ENCODE results near the gene BTRC. TPM values are rescaled to one million over a fixed set of nuclear protein-coding genes. Genes with fewer than 3 reads are reported as not detected.

BTRC gene
- total and polyA plus RNA-seq, 7 donors: 2.4 to 32.6 (median 9.4) TPM

DNA sequence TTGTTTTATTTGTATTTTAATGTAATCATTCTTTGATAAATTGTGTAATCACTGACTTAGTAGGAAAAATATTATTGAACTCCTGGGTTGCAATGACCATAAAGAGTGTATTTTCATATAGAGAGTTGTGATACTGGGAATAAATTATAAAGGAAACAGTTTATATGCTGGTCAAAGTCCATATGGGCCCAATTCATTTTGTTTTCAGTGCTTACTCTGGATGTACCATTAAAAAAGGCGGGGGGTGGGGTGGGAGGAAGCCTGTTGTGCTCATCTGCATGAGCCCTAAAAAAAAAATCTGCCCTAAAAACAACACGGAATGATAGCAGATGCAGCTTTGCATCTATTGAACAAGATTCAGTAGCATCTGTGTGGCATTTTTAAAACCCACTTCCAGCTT, 114.2 kb downstream of the BTRC start:
- intact Hi-C loops (cut with DNase I): loop anchor here (10.0 kb wide), 1 partner anchor 173 kb away; no protein-coding TSS in a partner anchor

DNA sequence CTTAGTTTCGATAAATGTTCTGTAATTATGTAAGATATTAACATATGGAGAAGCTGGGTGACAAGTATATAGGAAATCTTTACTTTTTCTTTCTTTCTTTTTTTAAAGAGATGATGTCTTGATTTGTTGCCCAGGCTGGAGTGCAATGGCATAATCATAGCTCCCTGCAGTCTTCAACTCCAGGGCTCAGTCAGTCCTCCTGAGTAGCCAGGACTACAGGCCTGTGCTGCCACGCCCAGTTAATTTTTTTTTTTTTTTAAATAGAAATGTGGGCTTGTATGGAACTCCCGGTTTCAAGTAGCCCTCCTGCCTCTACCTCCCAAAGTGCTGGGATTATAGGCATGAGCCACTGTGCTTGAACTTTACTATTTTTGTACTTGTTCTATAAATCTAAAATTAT, 122.4 kb downstream of the BTRC start:
- TF ChIP-seq POLR2AphosphoS5 (IDR thresholded peaks at IDR 0.05): no peak
- TF ChIP-seq EP300 (IDR thresholded peaks at IDR 0.05): no peak
- no peak for TF ChIP-seq POLR2A (IDR thresholded peaks at IDR 0.05)
- TF ChIP-seq, protein P1, sequence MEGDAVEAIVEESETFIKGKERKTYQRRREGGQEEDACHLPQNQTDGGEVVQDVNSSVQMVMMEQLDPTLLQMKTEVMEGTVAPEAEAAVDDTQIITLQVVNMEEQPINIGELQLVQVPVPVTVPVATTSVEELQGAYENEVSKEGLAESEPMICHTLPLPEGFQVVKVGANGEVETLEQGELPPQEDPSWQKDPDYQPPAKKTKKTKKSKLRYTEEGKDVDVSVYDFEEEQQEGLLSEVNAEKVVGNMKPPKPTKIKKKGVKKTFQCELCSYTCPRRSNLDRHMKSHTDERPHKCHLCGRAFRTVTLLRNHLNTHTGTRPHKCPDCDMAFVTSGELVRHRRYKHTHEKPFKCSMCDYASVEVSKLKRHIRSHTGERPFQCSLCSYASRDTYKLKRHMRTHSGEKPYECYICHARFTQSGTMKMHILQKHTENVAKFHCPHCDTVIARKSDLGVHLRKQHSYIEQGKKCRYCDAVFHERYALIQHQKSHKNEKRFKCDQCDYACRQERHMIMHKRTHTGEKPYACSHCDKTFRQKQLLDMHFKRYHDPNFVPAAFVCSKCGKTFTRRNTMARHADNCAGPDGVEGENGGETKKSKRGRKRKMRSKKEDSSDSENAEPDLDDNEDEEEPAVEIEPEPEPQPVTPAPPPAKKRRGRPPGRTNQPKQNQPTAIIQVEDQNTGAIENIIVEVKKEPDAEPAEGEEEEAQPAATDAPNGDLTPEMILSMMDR (IDR thresholded peaks at IDR 0.05): no peak
- intact Hi-C loops (cut with DNase I): no loop called here
- H3K27ac ChIP-seq: no peak overlapping the region
- 64 to 81% methylated on average over 3 of the region's 3 CpGs for WGBS, 2 donors
- H3K4me1 ChIP-seq: no peaks in the 10 kb centered on the region
- no peak for DNase-seq
- no peaks in the 10 kb centered on the region for H3K27me3 ChIP-seq
- no peaks in the 10 kb centered on the region for H3K9me3 ChIP-seq
- H3K4me3 ChIP-seq: no peak overlapping the region
- peaks cover 0 to 13% (median 2%) of the 10 kb centered on the region in 4 donors for H3K36me3 ChIP-seq

More for the DNA sequence above, 114.2 kb downstream of the BTRC start:
- no peak overlapping the region for H3K27ac ChIP-seq
- H3K4me3 ChIP-seq: no peak overlapping the region
- no peaks in the 10 kb centered on the region for H3K27me3 ChIP-seq
- H3K4me1 ChIP-seq: peaks cover 0 to 13% (median 2%) of the 10 kb centered on the region in 4 donors
- TF ChIP-seq, protein P1 (IDR thresholded peaks at IDR 0.05): no peak
- TF ChIP-seq POLR2A (IDR thresholded peaks at IDR 0.05) (no peak), EP300 (IDR thresholded peaks at IDR 0.05) (no peak), POLR2AphosphoS5 (IDR thresholded peaks at IDR 0.05) (no peak)
- DNase-seq: no peak
- no peaks in the 10 kb centered on the region for H3K36me3 ChIP-seq
- H3K9me3 ChIP-seq: no peaks in the 10 kb centered on the region
- WGBS, 2 donors: 24 to 72% methylated on average over 2 of the region's 2 CpGs

GRCh38 chr10:101478956-101479355, 125.0 kb downstream of the BTRC start:
- no peak for DNase-seq
- 74 to 90% methylated on average over 1 of the region's 1 CpG for WGBS, 2 donors
- no peaks in the 10 kb centered on the region for H3K9me3 ChIP-seq
- H3K4me3 ChIP-seq: no peak overlapping the region
- intact Hi-C loops (cut with DNase I): no loop called here
- no peaks in the 10 kb centered on the region for H3K4me1 ChIP-seq
- peaks cover 0 to 13% (median 2%) of the 10 kb centered on the region in 4 donors for H3K36me3 ChIP-seq
- no peaks in the 10 kb centered on the region for H3K27me3 ChIP-seq
- no peak overlapping the region for H3K27ac ChIP-seq
- TF ChIP-seq POLR2A (IDR thresholded peaks at IDR 0.05): no peak
- TF ChIP-seq, protein P1 (IDR thresholded peaks at IDR 0.05): no peak

GRCh38 chr10:101481256-101481655, 127.3 kb downstream of the BTRC start:
- no peak overlapping the region for H3K4me3 ChIP-seq
- no peak for DNase-seq
- intact Hi-C loops (cut with DNase I): no loop called here
- no peak overlapping the region for H3K27ac ChIP-seq
- TF ChIP-seq EP300 (IDR thresholded peaks at IDR 0.05) (no peak), POLR2A (IDR thresholded peaks at IDR 0.05) (no peak), POLR2AphosphoS5 (IDR thresholded peaks at IDR 0.05) (no peak)
- TF ChIP-seq, protein P1 (IDR thresholded peaks at IDR 0.05): no peak
- no peaks in the 10 kb centered on the region for H3K27me3 ChIP-seq
- no peaks in the 10 kb centered on the region for H3K9me3 ChIP-seq
- H3K4me1 ChIP-seq: peaks cover 0 to 3% (median 0%) of the 10 kb centered on the region in 4 donors
- peaks cover 0 to 13% (median 2%) of the 10 kb centered on the region in 4 donors for H3K36me3 ChIP-seq

DNA sequence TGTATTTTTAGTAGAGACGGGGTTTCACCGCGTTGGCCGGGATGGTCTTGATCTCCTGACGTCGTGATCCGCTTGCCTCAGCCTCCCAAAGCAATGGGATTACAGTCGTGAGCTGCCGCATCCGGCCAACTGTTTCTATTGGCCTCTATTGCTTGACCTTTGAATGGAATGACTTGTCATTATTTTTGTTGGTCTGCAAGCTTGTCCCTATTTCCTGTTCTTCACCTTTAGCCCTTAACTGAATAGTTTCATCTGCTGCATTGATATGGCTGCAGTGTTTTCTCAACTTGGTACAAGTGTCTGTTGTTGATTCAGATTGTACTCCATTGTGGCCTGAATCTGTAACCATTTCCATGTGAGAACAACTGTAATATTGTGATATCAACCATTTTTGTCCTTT, 128.6 kb downstream of the BTRC start:
- no peak overlapping the region for H3K4me3 ChIP-seq
- TF ChIP-seq, protein P1 (IDR thresholded peaks at IDR 0.05): no peak
- TF ChIP-seq POLR2A (IDR thresholded peaks at IDR 0.05) (no peak), POLR2AphosphoS5 (IDR thresholded peaks at IDR 0.05) (no peak), EP300 (IDR thresholded peaks at IDR 0.05) (no peak)
- intact Hi-C loops (cut with DNase I): no loop called here
- no peaks in the 10 kb centered on the region for H3K27me3 ChIP-seq
- H3K36me3 ChIP-seq: peaks cover 0 to 13% (median 2%) of the 10 kb centered on the region in 4 donors
- H3K27ac ChIP-seq: no peak overlapping the region
- H3K4me1 ChIP-seq: peaks cover 0 to 3% (median 0%) of the 10 kb centered on the region in 4 donors
- DNase-seq: no peak
- 96 to 97% methylated on average over 10 of the region's 10 CpGs for WGBS, 2 donors
- no peaks in the 10 kb centered on the region for H3K9me3 ChIP-seq

Data from sigmoid colon (tissue), 7 donors.